K562 (cell line): ENCODE measurements around the gene C3orf85. TPM values are rescaled to one million over a fixed set of nuclear protein-coding genes. Genes with fewer than 3 reads are reported as not detected.

Source experiments
- ATAC-seq: fragments of 200-7000 bp; cut with Tn5 transposase; 3 replicates; pipeline ENCODE4 v1.9.1; 2020; ENCODE audit warnings: moderate library complexity
- BruUV-seq: library from RNA; stranded (reverse); fragments of 400-500 nt; replicated peaks from 2 replicates; lab custom pipeline; 2021; lab: Mats Ljungman, UMichigan
- CTCF ChIA-PET: fragments of 300-600 bp; formaldehyde crosslinking; extraction: SDS; loops from one replicate; lab custom pipeline; 2021; ENCODE audit warnings: low intra/inter-chr PET ratio; lab: Yijun Ruan, JAX
- POLR2A ChIA-PET: fragments of 300-600, 350-650 bp; sonication (Branson Sonifier 250); formaldehyde crosslinking; extraction: SDS; loops from one replicate; lab custom pipeline; 2021; ENCODE audit warnings: antibody characterized with exemption, inconsistent platforms; lab: Yijun Ruan, JAX
- DNase-seq, 4 experiments: peaks; one replicate each; pipeline versions ENCODE4 v3.0.0 to v3.0.0-alpha.2; 2011 to 2018; ENCODE audit warnings: low spot score in 3 of 4, mixed read lengths in 3 of 4; ENCODE audit errors: extremely low read depth in 1 of 4
- FAIRE-seq: peaks from 2 replicates; lab custom pipeline; 2011; peaks lifted over from hg19 to GRCh38; lab: Jason Lieb, UNC
- H2AFZ ChIP-seq: 2 replicates; pipeline ENCODE4 v1.6.0; 2011; ENCODE audit warnings: low read depth, low read length, control low read depth, inconsistent platforms
- H3K27ac ChIP-seq: fragments of 200-600 bp; 3 replicates; pipeline ENCODE4 v1.8.0; 2011; ENCODE audit warnings: low read depth, mild to moderate bottlenecking, control low read depth, inconsistent platforms, low read length, moderate library complexity, mixed read lengths; ENCODE audit errors: extremely low read depth
- H3K27me3 ChIP-seq, 2 experiments: fragments of 300-600 bp in 1 of 2; 2 replicates in 1 of 2; 3 replicates in 1 of 2; pipeline versions ENCODE4 v1.6.0 to v1.8.0; 2011; ENCODE audit warnings: inconsistent platforms in 2 of 2, low read length in 2 of 2, mild to moderate bottlenecking in 1 of 2, mixed read lengths in 1 of 2, moderate library complexity in 1 of 2; ENCODE audit not compliant: control insufficient read depth in 2 of 2, insufficient read depth in 2 of 2
- H3K36me3 ChIP-seq: fragments of 300-600 bp; 3 replicates; pipeline ENCODE4 v1.8.0; 2011; ENCODE audit warnings: mild to moderate bottlenecking, low read length, inconsistent platforms; ENCODE audit not compliant: control insufficient read depth, insufficient read depth
- H3K4me1 ChIP-seq, 2 experiments: fragments of 200-600 bp in 1 of 2; replicated peaks in 1 of 2; 2 replicates in 1 of 2; 3 replicates in 1 of 2; pipeline versions ENCODE4 v1.5.1 to v1.8.0; 2011; ENCODE audit warnings: inconsistent platforms in 2 of 2, low read length in 2 of 2, mild to moderate bottlenecking in 1 of 2, mixed read lengths in 1 of 2, moderate library complexity in 1 of 2; ENCODE audit not compliant: control insufficient read depth in 2 of 2, insufficient read depth in 2 of 2
- H3K4me2 ChIP-seq: 2 replicates; pipeline ENCODE4 v1.6.1; 2011; ENCODE audit warnings: low read length, control low read depth, inconsistent platforms, mixed read lengths; ENCODE audit not compliant: insufficient read depth
- H3K4me3 ChIP-seq: fragments of 200-600 bp; sonication (generic), shearing (Covaris generic); 2 replicates; pipeline ENCODE4 v1.5.1; 2016; ENCODE audit warnings: control low read depth, inconsistent platforms
- H3K79me2 ChIP-seq: fragments of 200-600 bp; 3 replicates; pipeline ENCODE4 v1.8.0; 2011; ENCODE audit warnings: low read length, inconsistent platforms; ENCODE audit not compliant: control insufficient read depth, insufficient read depth
- H3K9ac ChIP-seq, 2 experiments: 2 replicates each; pipeline versions ENCODE4 v1.6.0 to v1.6.1; 2011; ENCODE audit warnings: low read depth in 2 of 2, low read length in 2 of 2, control low read depth in 1 of 2, inconsistent platforms in 1 of 2, mild to moderate bottlenecking in 1 of 2, mixed read lengths in 1 of 2; ENCODE audit not compliant: insufficient read depth in 1 of 2
- H3K9me1 ChIP-seq: one replicate; pipeline ENCODE4 v1.6.0; 2011; ENCODE audit warnings: inconsistent platforms, mild to moderate bottlenecking, low read length, moderate library complexity; ENCODE audit not compliant: control insufficient read depth, insufficient read depth
- H3K9me3 ChIP-seq: replicated peaks from 2 replicates; pipeline ENCODE4 v1.5.1; 2011; ENCODE audit warnings: low read depth, low read length, inconsistent platforms; ENCODE audit not compliant: control insufficient read depth, insufficient read depth
- H4K20me1 ChIP-seq: replicated peaks from 2 replicates; pipeline ENCODE4 v1.6.1; 2011; ENCODE audit warnings: low read length, inconsistent platforms, mixed read lengths; ENCODE audit not compliant: control insufficient read depth, insufficient read depth
- AFF4 ChIP-seq: sonication (generic); formaldehyde crosslinking; IDR thresholded peaks from 2 replicates; pipeline ENCODE4 v1.8.0; 2023; ENCODE audit warnings: mild to moderate bottlenecking, missing genetic modification reagents
- CHAMP1 ChIP-seq: fragments of 450-650 bp; IDR thresholded peaks from 2 replicates; pipeline ENCODE4 v1.6.1; 2016; ENCODE audit warnings: mild to moderate bottlenecking
- SRSF9 ChIP-seq: fragments of 200-400 bp; formaldehyde crosslinking; IDR thresholded peaks from 2 replicates; pipeline ENCODE4 v1.6.1; 2017; ENCODE audit warnings: low read depth, low read length, borderline replicate concordance
- XRCC4 ChIP-seq: IDR thresholded peaks from one replicate; pipeline ENCODE4 v1.6.1; 2011; ENCODE audit not compliant: insufficient read depth, insufficient read length; ENCODE audit errors: extremely low read depth
- in situ Hi-C: fragments of 300-500 bp; cut with MboI; formaldehyde crosslinking; loops from 4 replicates; pipeline ENCODE4 v1.15.0; 2018; ENCODE audit warnings: inconsistent platforms, mixed read lengths
- intact Hi-C: fragments of 100-400 bp; cut with micrococcal nuclease; formaldehyde crosslinking; loops from 2 replicates; pipeline ENCODE4 v1.14.2; 2022
- polyA plus RNA-seq, 8 experiments: library from polyadenylated mRNA; depleted of rRNA in 4 of 8; stranded (reverse) in 5 of 8; unstranded in 3 of 8; fragments of >200 nt; fragmentation: Nextera tagmentation in 2 of 8; fragmentation: Illumina TruSeq in 1 of 8; extraction: Ambion mirVana in 2 of 8; extraction: Trizol in 1 of 8; gene quantifications; 2 replicates each; pipeline versions ENCODE4 v1.2.1 to v1.2.3, GENCODE V29; 2011 to 2014; ENCODE audit warnings: inconsistent platforms in 1 of 8, missing spikeins in 1 of 8
- total RNA-seq, 7 experiments: library from RNA; depleted of rRNA in 6 of 7; stranded (reverse); fragments of >200 nt in 6 of 7; fragmentation: Illumina TruSeq in 2 of 7; extraction: Trizol in 2 of 7; gene quantifications; 2 replicates each; pipeline versions ENCODE4 v1.2.1 to v1.2.3, GENCODE V29; 2011 to 2021; ENCODE audit warnings: low replicate concordance in 1 of 7

The C3orf85 gene
- total and polyA plus RNA-seq, 9 of the 15 experiments (the other 6 are each of a cell fraction or from before 2014, with no cell fraction given): not detected

DNA sequence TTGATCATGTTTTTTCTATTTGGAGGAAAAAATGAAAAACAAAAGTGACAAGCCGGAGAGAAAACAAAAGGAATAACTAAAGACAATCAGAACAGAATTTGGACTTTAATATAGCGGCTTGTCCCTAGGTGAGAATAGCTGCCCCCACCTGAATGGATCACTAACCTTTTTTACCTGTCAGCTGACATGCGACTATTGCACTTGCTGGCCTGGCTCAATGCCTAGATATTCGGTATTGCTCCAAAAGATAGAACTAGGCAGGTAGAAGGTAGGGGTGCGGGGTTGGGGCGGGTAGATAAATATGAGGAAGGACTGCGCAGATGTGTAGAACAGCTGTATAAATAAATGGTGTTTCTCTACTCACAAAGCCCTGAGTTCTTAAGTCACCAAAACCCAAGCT lies 17.9 kb upstream of the C3orf85 start (continued):
- TF ChIP-seq AFF4 (CRISPR knock-in tag): no peak
- TF ChIP-seq, all 486 proteins: peak for 0

GRCh38 chr3:109122690-109123089 lies 13.8 kb upstream of the C3orf85 start:
- in situ Hi-C loops: no loop called here
- Histone ChIP-seq H3K27me3 (no peaks in the 10 kb centered on the region), H3K27ac (no peak overlapping the region), H3K4me3 (no peak overlapping the region), H3K79me2 (no peaks in the 10 kb centered on the region), H4K20me1 (no peaks in the 10 kb centered on the region), H3K9ac (no peak overlapping the region), H3K4me1 (peaks cover 0 to 5% of the 10 kb centered on the region in 2 experiments; a peak in 2 of 5 replicates), H3K36me3 (no peaks in the 10 kb centered on the region), H2AFZ (no peak overlapping the region), H3K9me1 (no peaks in the 10 kb centered on the region), H3K4me2 (no peak overlapping the region), H3K9me3 (no peaks in the 10 kb centered on the region)
- ChIA-PET POLR2A (no interaction called here), CTCF (no interaction called here)
- ATAC-seq: no peak
- intact Hi-C loops: no loop called here
- BruUV-seq: no TSS peak
- no peak for FAIRE-seq
- no peak for DNase-seq
- TF ChIP-seq CHAMP1 (no peak), SRSF9 (no peak), XRCC4 (no peak)
